GM23338 (cell line): Measurements from ENCODE around the gene IGF1R. TPM values are rescaled to one million over a fixed set of nuclear protein-coding genes. Genes with fewer than 3 reads are reported as not detected.

ENCODE experiments used
- ATAC-seq: fragments of 200-7000 bp; cut with Tn5 transposase; 3 replicates; pipeline ENCODE4 v1.9.1; 2020
- DNase-seq: peaks from one replicate; pipeline ENCODE4 v3.0.0-alpha.2; 2015; ENCODE audit warnings: low spot score
- H2AFZ ChIP-seq: fragments of 200-600 bp; sonication (generic); 2 replicates; pipeline ENCODE4 v1.8.0; 2016; ENCODE audit warnings: antibody characterized with exemption, mild to moderate bottlenecking, moderate library complexity
- H3F3A ChIP-seq: fragments of 200-600 bp; sonication (generic); replicated peaks from 2 replicates; pipeline ENCODE4 v1.8.0; 2017; ENCODE audit warnings: antibody characterized with exemption, mixed run types, low read depth
- H3K27ac ChIP-seq: fragments of 200-600 bp; sonication (generic); 2 replicates; pipeline ENCODE4 v1.6.1; 2016; ENCODE audit warnings: low read depth
- H3K27me3 ChIP-seq: fragments of 200-600 bp; sonication (generic); 2 replicates; pipeline ENCODE4 v1.8.0; 2016; ENCODE audit warnings: mild to moderate bottlenecking, mixed run types, moderate library complexity; ENCODE audit not compliant: insufficient read depth
- H3K36me3 ChIP-seq: fragments of 200-600 bp; sonication (generic); 2 replicates; pipeline ENCODE4 v1.8.0; 2016; ENCODE audit warnings: mild to moderate bottlenecking; ENCODE audit not compliant: insufficient read depth
- H3K4me1 ChIP-seq: fragments of 200-600 bp; sonication (generic); 2 replicates; pipeline ENCODE4 v1.8.0; 2016; ENCODE audit warnings: mild to moderate bottlenecking, moderate library complexity; ENCODE audit not compliant: insufficient read depth
- H3K4me2 ChIP-seq: fragments of 200-600 bp; sonication (generic); 2 replicates; pipeline ENCODE4 v1.7.1; 2017; ENCODE audit warnings: mixed run types
- H3K4me3 ChIP-seq: fragments of 200-600 bp; sonication (generic); 2 replicates; pipeline ENCODE4 v1.6.1; 2016; ENCODE audit warnings: mixed run types
- H3K79me2 ChIP-seq: fragments of 200-600 bp; sonication (generic); replicated peaks from 2 replicates; pipeline ENCODE4 v1.8.0; 2017; ENCODE audit warnings: mild to moderate bottlenecking; ENCODE audit not compliant: insufficient read depth
- H3K9me2 ChIP-seq: fragments of 200-600 bp; sonication (generic); 2 replicates; pipeline ENCODE4 v1.8.0; 2017; ENCODE audit not compliant: insufficient read depth
- H4K20me1 ChIP-seq: fragments of 200-600 bp; sonication (generic); replicated peaks from 2 replicates; pipeline ENCODE4 v1.8.0; 2017; ENCODE audit warnings: mild to moderate bottlenecking; ENCODE audit not compliant: insufficient read depth
- H3K27ac Mint-ChIP-seq: 2 replicates; pipeline ENCODE4 v1.8.0; 2020; ENCODE audit warnings: inconsistent platforms, mild to moderate bottlenecking, moderate library complexity, mixed read lengths
- H3K27me3 Mint-ChIP-seq: 3 replicates; pipeline ENCODE4 v1.8.0; 2022; ENCODE audit warnings: low read depth, mild to moderate bottlenecking, moderate library complexity, mixed read lengths, inconsistent platforms; ENCODE audit not compliant: insufficient read depth, poor library complexity
- H3K36me3 Mint-ChIP-seq: 3 replicates; pipeline ENCODE4 v1.8.0; 2021; ENCODE audit warnings: low read depth, mild to moderate bottlenecking, inconsistent platforms, moderate library complexity, mixed read lengths
- H3K4me1 Mint-ChIP-seq: 3 replicates; pipeline ENCODE4 v1.8.0; 2020; ENCODE audit warnings: mild to moderate bottlenecking, inconsistent platforms, mixed read lengths
- H3K4me3 Mint-ChIP-seq: 3 replicates; pipeline ENCODE4 v1.8.0; 2021; ENCODE audit warnings: moderate library complexity, mild to moderate bottlenecking, inconsistent platforms, mixed read lengths
- H3K9me3 Mint-ChIP-seq: 3 replicates; pipeline ENCODE4 v1.8.0; 2020; ENCODE audit warnings: moderate library complexity, mild to moderate bottlenecking, inconsistent platforms, mixed read lengths
- CREB1 ChIP-seq: fragments of 250-450 bp; sonication (Bioruptor Pico); IDR thresholded peaks from 2 replicates; pipeline ENCODE4 v1.5.0; 2020; ENCODE audit warnings: low read depth, mild to moderate bottlenecking, moderate library complexity
- CTCF ChIP-seq, 2 experiments: fragments of 200-600 bp in 1 of 2; sonication (generic) in 1 of 2; conservative IDR thresholded peaks; 2 replicates each; pipeline versions ENCODE4 v1.5.1 to v1.6.1; 2016 to 2017; ENCODE audit warnings: antibody characterized with exemption in 2 of 2, low read depth in 2 of 2, mild to moderate bottlenecking in 2 of 2, moderate library complexity in 1 of 2
- ETS1 ChIP-seq: IDR thresholded peaks from 2 replicates; pipeline ENCODE4 v1.6.1; 2016; ENCODE audit warnings: antibody characterized with exemption
- EZH2 ChIP-seq: fragments of 200-600 bp; sonication (generic); IDR thresholded peaks from one replicate; pipeline ENCODE4 v1.8.0; 2017; ENCODE audit warnings: antibody characterized with exemption, mild to moderate bottlenecking, low read depth; ENCODE audit not compliant: unreplicated experiment
- EZH2phosphoT487 ChIP-seq: fragments of 200-600 bp; sonication (generic); IDR thresholded peaks from one replicate; pipeline ENCODE4 v1.8.1; 2018; ENCODE audit warnings: antibody characterized with exemption; ENCODE audit not compliant: unreplicated experiment
- JUNB ChIP-seq: IDR thresholded peaks from one replicate; pipeline ENCODE4 v1.6.1; 2016; ENCODE audit warnings: antibody characterized with exemption; ENCODE audit not compliant: unreplicated experiment
- NANOG ChIP-seq: IDR thresholded peaks from 2 replicates; pipeline ENCODE4 v1.6.1; 2016; ENCODE audit warnings: antibody characterized with exemption, borderline replicate concordance
- POLR2AphosphoS5 ChIP-seq: IDR thresholded peaks from 2 replicates; pipeline ENCODE4 v1.6.1; 2016; ENCODE audit warnings: antibody characterized with exemption, low read depth
- STAT1 ChIP-seq: IDR thresholded peaks from one replicate; pipeline ENCODE4 v1.6.1; 2016; ENCODE audit warnings: antibody characterized with exemption; ENCODE audit not compliant: unreplicated experiment
- ZNF114 ChIP-seq: fragments of 250-450 bp; sonication (Bioruptor Pico); IDR thresholded peaks from 2 replicates; pipeline ENCODE4 v1.5.0; 2020; ENCODE audit warnings: mild to moderate bottlenecking, moderate library complexity
- ZNF331 ChIP-seq: fragments of 250-450 bp; sonication (Bioruptor Pico); IDR thresholded peaks from 2 replicates; pipeline ENCODE4 v1.5.0; 2020; ENCODE audit warnings: low read depth, mild to moderate bottlenecking, moderate library complexity
- polyA plus RNA-seq: library from polyadenylated mRNA; unstranded; fragments of >200 nt; fragmentation: Nextera tagmentation; extraction: Ambion mirVana; gene quantifications from 2 replicates; pipeline ENCODE4 v1.2.1, GENCODE V29; 2016
- total RNA-seq: library from RNA; depleted of rRNA; stranded (reverse); fragments of >200 nt; shearing (Covaris generic); gene quantifications from 2 replicates; pipeline ENCODE4 v1.2.3, GENCODE V29; 2014
- TF ChIP-seq, protein P1 (sequence below): fragments of 250-450 bp; sonication (Bioruptor Pico); IDR thresholded peaks from 2 replicates; pipeline ENCODE4 v1.5.0; 2020; ENCODE audit warnings: mild to moderate bottlenecking, moderate library complexity
- TF ChIP-seq, protein P2 (sequence below): IDR thresholded peaks from one replicate; pipeline ENCODE4 v1.6.1; 2018; ENCODE audit warnings: antibody characterized with exemption; ENCODE audit not compliant: unreplicated experiment

The IGF1R gene
- total and polyA plus RNA-seq, 2 experiments from 2014 or later = 20.4 to 92.2 TPM

DNA sequence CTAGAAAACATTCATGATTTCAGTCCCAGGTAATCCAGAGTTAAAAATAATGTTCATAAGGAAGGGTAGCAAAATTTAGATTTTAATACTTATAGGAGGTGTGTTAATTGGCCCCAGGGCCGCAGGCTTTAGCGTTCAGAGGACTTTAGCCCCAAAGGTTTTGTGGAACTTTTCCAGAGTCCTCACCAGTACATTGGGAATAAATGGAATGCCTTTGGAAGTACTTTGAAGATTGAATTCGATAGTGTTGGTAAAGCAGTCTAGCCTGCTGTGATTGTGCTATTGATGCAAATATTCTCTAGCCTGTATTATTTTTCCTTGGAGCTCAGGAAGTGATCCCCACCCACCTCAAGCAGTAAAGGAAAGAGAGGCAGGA lies 137.1 kb downstream of the IGF1R start:
- no peak for ATAC-seq
- H4K20me1 ChIP-seq = peaks cover 35% of the 10 kb centered on the region
- peaks cover 79% of the 10 kb centered on the region for H3K4me1 ChIP-seq
- H3K27me3 ChIP-seq = no peaks in the 10 kb centered on the region
- H2AFZ ChIP-seq = no peak overlapping the region
- no peak for DNase-seq
- H3K27ac ChIP-seq = peak overlapping the region; percentile 4; the same call in 1 of the 2 replicates
- H3K9me2 ChIP-seq = no peaks in the 10 kb centered on the region
- Mint-ChIP-seq H3K9me3 (no peaks in the 10 kb centered on the region), H3K27ac (peak overlapping the region; percentile 17), H3K4me1 (peaks cover 71% of the 10 kb centered on the region), H3K4me3 (no peak overlapping the region; the same call in 2 of the 3 replicates), H3K27me3 (peaks cover 10% of the 10 kb centered on the region), H3K36me3 (no peaks in the 10 kb centered on the region)
- H3K79me2 ChIP-seq = peaks cover 97% of the 10 kb centered on the region
- H3K36me3 ChIP-seq = no peaks in the 10 kb centered on the region
- TF ChIP-seq, protein P1, sequence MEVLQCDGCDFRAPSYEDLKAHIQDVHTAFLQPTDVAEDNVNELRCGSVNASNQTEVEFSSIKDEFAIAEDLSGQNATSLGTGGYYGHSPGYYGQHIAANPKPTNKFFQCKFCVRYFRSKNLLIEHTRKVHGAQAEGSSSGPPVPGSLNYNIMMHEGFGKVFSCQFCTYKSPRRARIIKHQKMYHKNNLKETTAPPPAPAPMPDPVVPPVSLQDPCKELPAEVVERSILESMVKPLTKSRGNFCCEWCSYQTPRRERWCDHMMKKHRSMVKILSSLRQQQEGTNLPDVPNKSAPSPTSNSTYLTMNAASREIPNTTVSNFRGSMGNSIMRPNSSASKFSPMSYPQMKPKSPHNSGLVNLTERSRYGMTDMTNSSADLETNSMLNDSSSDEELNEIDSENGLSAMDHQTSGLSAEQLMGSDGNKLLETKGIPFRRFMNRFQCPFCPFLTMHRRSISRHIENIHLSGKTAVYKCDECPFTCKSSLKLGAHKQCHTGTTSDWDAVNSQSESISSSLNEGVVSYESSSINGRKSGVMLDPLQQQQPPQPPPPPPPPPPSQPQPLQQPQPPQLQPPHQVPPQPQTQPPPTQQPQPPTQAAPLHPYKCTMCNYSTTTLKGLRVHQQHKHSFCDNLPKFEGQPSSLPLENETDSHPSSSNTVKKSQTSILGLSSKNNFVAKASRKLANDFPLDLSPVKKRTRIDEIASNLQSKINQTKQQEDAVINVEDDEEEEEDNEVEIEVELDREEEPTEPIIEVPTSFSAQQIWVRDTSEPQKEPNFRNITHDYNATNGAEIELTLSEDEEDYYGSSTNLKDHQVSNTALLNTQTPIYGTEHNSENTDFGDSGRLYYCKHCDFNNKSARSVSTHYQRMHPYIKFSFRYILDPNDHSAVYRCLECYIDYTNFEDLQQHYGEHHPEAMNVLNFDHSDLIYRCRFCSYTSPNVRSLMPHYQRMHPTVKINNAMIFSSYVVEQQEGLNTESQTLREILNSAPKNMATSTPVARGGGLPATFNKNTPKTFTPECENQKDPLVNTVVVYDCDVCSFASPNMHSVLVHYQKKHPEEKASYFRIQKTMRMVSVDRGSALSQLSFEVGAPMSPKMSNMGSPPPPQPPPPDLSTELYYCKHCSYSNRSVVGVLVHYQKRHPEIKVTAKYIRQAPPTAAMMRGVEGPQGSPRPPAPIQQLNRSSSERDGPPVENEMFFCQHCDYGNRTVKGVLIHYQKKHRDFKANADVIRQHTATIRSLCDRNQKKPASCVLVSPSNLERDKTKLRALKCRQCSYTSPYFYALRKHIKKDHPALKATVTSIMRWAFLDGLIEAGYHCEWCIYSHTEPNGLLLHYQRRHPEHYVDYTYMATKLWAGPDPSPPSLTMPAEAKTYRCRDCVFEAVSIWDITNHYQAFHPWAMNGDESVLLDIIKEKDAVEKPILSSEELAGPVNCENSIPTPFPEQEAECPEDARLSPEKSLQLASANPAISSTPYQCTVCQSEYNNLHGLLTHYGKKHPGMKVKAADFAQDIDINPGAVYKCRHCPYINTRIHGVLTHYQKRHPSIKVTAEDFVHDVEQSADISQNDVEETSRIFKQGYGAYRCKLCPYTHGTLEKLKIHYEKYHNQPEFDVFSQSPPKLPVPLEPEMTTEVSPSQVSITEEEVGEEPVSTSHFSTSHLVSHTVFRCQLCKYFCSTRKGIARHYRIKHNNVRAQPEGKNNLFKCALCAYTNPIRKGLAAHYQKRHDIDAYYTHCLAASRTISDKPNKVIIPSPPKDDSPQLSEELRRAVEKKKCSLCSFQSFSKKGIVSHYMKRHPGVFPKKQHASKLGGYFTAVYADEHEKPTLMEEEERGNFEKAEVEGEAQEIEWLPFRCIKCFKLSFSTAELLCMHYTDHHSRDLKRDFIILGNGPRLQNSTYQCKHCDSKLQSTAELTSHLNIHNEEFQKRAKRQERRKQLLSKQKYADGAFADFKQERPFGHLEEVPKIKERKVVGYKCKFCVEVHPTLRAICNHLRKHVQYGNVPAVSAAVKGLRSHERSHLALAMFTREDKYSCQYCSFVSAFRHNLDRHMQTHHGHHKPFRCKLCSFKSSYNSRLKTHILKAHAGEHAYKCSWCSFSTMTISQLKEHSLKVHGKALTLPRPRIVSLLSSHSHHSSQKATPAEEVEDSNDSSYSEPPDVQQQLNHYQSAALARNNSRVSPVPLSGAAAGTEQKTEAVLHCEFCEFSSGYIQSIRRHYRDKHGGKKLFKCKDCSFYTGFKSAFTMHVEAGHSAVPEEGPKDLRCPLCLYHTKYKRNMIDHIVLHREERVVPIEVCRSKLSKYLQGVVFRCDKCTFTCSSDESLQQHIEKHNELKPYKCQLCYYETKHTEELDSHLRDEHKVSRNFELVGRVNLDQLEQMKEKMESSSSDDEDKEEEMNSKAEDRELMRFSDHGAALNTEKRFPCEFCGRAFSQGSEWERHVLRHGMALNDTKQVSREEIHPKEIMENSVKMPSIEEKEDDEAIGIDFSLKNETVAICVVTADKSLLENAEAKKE = no peak
- no peak for TF ChIP-seq POLR2AphosphoS5
- no peak for TF ChIP-seq CREB1 (CRISPR knock-in tag)
- no peak for TF ChIP-seq EZH2
- no peak for TF ChIP-seq STAT1
- TF ChIP-seq ZNF331 (CRISPR knock-in tag) = no peak
- no peak for TF ChIP-seq NANOG
- TF ChIP-seq ETS1 = no peak
- TF ChIP-seq, protein P2, sequence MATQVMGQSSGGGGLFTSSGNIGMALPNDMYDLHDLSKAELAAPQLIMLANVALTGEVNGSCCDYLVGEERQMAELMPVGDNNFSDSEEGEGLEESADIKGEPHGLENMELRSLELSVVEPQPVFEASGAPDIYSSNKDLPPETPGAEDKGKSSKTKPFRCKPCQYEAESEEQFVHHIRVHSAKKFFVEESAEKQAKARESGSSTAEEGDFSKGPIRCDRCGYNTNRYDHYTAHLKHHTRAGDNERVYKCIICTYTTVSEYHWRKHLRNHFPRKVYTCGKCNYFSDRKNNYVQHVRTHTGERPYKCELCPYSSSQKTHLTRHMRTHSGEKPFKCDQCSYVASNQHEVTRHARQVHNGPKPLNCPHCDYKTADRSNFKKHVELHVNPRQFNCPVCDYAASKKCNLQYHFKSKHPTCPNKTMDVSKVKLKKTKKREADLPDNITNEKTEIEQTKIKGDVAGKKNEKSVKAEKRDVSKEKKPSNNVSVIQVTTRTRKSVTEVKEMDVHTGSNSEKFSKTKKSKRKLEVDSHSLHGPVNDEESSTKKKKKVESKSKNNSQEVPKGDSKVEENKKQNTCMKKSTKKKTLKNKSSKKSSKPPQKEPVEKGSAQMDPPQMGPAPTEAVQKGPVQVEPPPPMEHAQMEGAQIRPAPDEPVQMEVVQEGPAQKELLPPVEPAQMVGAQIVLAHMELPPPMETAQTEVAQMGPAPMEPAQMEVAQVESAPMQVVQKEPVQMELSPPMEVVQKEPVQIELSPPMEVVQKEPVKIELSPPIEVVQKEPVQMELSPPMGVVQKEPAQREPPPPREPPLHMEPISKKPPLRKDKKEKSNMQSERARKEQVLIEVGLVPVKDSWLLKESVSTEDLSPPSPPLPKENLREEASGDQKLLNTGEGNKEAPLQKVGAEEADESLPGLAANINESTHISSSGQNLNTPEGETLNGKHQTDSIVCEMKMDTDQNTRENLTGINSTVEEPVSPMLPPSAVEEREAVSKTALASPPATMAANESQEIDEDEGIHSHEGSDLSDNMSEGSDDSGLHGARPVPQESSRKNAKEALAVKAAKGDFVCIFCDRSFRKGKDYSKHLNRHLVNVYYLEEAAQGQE = no peak
- TF ChIP-seq JUNB = no peak
- no peak for TF ChIP-seq ZNF114 (CRISPR knock-in tag)
- no peak for TF ChIP-seq EZH2phosphoT487
- TF ChIP-seq CTCF (conservative IDR thresholded peaks at IDR 0.05; ENCODE audit: low read depth in 2 of 2) = no peak
- no peaks in the 10 kb centered on the region for H3F3A ChIP-seq
- H3K4me2 ChIP-seq = peak overlapping the region; percentile 52
- H3K4me3 ChIP-seq = no peak overlapping the region
